GM19025 (cell line): ENCODE measurements around the gene RETREG1.

Experiments
- ATAC-seq: cut with Tn5 transposase; IDR thresholded peaks from one replicate; pipeline ENCODE4 v1.9.1; 2021; ENCODE audit warnings: mild to moderate bottlenecking, low read depth, moderate library complexity; ENCODE audit not compliant: unreplicated experiment

RETREG1 gene

DNA sequence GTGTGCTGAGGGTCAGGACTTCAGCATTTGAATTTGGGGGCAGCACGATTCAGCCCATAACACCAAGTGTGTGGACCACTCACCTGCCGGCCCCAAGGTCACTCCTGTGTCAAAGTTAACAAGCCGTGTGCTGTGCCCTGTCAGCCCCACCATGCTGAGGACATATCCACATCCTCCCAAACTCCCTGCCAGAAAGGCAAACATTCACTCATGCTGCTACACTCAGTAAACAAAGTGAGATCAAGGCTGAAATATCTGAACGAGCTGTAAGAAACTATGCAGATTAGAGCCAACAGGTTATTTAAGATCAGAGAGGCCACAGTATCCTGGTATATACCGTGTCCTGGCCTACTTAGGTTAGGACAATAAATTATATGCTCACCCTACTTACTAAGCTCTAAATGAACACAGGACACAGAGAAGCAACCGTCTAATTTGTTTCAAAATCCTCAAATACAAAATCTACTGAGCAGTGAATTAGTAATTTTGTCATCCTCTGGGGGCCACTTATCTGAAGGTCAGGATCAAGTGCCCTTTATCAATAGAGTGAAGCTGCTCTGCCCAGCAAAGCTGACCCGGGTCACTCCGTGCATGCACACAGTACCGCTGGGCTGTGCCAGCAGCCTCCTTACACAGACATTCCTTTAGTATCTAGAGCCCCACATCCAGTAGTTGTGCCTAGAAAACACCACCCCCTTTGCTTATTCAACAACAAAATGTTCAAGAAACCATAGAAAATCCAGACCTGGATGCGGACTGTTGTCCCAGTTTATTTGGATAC is 28.2 kb downstream of the RETREG1 start:
- no peak for ATAC-seq

DNA sequence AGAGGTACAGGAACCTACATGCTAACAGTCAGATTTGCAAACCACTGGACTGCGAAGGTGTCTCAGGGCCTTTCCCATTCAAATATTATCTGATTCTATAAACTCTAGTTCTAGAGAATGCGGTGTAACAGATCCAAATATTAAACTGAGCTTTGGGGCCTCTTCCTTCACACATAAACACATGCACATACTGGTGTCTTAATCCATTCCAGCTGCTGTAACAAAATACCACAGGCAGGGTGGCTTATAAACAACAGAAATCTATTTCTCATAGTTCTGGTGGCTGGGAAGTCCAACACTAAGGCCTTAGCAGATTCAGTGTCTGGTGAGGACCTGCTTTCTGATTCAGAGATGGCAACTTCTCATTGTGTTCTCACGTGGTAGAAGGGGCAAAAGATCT is 30.2 kb downstream of the RETREG1 start:
- no peak for ATAC-seq

DNA sequence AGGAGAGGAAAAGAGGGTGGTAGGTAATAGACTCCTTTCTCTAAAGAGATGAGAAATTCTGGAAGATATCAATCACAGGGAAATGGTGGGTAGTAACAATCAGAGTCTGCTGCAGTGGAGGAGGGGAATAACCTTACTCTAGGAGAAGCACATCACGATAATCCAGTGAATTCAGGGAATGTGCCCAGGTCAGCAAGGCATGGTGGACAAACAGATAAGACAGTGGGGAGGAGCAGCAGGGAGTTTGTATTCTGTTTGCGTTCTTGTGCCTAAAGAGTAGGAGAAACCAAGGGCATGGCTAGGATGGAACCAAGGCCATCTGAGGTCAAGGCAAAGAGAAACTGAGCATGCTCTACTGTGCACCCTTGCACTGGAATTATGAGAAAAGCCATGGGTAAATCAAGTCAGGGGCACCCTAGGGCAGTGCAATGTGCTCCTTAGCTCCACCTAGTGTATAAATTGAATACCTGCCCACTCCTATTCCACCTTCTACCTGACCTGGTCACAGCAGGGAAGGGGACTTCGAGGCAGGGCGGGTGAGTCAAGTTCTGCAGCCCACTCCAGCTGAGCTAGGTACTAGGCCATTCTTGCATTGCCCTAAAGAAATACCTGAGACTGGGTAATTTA is 31.6 kb downstream of the RETREG1 start:
- ATAC-seq = no peak

DNA sequence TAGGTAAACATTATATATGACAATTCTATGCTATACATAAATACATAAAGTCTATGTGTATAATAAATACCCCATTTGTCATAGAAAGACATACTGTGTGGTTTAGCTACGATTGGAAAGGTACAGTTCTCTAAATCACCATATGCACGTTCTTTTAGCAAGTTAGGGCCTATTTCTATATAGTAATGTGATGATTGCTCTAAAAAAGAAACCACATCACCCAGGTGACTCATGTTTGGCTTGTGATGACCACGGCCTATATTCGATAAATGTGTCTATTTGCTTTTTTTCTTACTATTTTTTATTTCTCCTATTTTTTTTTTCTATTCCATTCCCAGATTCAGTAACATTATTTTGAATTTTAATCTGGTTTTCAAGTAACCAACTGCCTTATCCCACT is 34.7 kb downstream of the RETREG1 start:
- no peak for ATAC-seq

DNA sequence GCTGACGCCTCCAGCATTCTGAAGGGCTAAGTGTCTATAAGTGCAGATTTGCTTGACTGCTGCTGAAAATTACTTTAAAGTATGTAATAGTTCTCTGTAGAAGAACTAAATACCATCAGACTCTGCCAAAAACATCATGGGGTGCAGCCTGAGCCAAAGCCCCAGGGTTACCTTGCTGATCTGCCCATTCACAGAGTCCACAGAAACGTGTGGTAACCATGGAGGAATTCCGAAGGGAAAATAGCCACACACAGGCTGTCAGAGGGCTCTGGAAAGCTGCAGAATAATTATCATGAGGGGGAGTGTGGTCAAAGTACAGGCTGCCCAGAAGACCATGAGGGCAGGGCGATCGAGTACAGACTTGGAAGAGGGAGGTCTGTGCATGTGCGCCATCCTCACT is 36.4 kb downstream of the RETREG1 start:
- ATAC-seq = no peak

DNA sequence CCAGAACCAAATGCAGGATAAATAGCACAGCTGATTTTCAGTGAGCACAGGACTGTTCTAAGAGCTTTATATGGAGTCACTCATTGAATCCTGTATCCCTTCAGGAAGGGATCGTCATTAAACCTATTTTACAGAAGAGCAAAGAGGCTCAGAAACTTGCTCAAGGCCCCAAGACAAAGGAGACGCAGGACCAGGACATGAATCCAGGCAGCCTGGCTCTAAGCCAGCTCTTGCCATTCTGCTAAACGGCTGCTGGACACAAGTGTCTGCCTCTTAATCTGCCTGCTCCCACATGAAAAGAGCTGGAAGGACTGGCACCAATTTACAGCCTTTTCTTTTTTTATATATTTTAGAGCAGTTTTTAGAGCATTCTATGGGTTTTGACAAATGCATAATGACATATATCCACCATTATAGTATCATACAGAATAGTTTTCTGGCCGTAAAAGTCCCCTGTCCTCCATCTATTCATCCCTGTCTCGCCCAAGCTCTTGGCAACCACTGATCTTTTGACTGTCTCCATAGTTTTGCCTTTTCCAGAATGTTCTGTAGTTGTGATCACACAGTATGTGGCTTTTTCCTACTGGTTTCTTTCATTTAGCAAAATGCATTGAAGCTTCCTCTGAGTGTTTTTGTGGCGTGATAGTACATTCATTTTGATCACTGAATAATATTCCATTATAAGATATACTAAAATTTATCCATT is 37.5 kb downstream of the RETREG1 start:
- ATAC-seq = no peak

DNA sequence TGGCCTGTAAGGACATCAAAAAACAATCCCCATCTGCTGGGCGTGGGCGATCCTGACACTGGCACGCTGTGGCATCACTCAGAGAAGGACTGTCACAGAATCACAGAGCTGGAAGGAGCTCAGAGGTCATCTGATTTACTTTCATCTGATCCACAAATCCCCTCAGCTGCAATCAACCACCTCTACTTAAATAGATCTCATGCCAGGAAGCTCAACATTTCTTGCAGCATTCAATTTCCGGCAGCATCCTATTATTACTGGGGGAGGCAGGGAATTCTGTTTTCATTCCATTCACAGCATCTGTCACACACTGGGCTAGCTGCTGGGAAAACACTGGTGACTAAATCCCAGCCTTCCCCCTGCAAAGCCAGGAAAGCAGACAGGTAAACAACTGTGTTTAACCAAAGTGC is 38.3 kb downstream of the RETREG1 start:
- ATAC-seq = no peak

DNA sequence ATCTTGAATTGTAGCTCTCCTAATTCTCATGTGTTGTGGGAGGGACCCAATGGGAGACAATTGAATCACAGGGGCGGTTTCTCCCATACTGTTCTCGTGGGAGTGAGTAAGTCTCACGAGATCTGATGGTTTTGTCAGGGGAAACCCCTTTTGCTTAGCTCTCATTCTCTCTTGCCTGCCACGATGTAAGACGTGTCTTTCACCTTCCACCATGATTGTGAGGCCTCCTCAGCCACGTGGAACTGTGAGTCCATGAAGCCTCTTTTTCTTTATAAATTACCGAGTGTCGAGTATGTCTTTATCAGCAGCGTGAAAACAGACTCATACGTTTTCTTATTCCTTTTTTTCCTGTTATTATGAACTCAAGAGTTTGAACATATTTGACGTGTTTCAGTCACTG is 39.1 kb downstream of the RETREG1 start:
- ATAC-seq = no peak

DNA sequence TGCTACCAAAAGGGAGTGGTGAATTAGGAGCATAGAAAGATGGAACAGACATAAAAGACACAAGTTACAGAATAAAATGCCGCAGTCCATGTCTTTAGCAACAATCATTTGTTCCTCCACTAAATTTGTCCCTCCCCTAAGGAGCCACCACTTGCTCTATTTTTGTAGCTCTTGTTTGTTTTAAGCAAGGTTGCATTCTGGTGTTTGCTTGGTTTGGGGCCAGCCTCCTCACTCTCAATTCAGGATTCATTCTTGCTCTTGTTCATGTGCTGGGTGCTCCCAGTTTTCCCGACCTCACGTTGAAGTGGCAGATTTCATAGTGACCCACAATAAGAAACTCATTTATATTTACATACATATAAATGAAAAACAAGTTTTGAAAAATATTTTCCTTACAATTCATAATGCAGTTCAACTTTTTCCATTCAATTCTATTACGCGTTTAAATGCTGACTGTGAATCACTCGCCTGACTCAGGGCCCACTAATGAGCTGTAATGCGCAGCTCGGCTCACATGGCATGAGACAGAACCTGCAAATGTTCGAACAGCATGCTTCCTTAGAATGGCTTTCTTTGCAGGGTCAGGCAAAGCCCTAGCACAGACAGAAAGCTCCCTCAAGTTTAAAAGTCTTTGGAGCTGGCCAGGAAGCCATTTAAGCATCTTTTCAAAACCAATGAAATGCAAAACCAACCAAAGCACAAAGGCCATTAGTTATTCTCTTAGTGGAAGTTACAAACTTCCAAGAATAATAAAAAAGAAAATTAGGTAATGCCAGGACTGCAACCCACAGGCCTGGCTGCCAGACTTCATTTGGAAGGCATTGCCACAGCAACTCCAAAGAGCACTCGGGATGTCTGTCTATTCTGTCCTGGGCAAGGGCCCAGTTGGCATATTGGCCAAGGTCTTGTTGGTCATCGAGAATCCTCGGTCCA is 41.7 kb downstream of the RETREG1 start:
- no peak for ATAC-seq

DNA sequence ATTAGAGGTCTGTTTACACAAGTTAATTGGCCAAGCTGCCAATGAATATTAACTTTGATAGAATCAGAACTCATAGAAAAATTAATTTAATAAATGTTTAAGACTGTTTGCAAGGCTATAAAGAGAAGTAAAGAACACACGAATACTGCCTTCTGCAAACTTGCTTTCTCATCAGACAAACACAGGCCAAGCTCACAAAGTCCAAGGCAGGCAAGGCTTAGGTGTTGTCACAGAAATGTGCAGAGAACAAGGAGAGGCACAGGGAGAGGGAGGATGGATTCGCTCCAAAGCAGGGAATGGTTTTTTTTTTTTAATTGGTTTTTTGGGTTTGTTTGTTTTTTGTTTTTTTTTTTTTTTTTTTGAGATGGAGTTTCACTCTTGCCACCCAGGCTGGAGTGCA is 43.4 kb downstream of the RETREG1 start:
- no peak for ATAC-seq

DNA sequence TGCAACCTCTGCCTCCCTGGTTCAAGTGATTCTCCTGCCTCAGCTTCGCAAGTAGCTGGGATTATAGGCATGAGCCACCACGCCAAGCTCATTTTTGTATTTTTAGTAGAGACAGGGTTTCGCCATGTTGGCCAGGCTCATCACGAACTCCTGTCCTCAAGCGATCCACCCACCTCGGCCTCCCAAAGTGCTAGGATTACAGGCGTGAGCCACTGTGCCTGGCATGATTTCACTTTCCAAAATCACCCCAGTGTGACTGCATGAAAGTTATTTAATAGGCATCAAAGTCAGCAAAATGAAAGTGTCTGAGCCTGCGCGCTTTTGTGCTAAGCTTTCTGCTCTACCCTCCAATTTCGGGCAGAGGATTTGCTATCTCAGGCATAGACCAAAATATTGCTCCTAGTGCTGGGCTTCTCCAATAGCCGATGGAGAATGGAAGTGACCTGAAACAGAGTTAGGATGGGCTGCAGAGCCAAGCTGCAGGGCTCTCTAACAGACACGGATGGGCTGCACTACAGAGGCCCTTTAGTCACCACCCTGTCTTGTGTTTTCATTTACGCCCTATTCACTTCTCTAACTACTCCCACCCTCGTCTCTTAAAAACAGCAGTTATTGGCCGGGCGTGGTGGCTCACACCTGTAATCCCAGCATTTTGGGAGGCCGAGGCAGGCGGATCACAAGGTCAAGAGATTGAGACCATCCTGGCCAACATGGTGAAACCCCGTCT is 44.3 kb downstream of the RETREG1 start:
- ATAC-seq = no peak

DNA sequence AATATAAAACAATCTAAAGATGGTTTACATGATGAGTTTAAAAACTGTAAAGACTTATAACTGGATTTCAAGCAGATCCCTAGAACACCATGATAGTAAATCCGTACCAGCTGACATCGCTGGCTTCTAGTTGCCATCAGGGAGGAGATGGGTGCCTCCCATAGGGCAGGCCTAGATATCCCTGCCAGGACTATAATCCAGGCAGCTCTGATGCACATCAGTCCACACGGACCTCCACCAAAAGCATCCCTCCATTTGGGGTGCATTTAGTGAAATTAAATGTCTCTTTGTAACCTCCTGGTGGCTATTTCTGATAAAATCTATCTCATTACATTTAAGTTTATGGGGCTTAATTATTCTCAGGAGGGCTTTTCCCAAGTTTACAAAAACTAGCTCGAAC is 45.8 kb downstream of the RETREG1 start:
- no peak for ATAC-seq

DNA sequence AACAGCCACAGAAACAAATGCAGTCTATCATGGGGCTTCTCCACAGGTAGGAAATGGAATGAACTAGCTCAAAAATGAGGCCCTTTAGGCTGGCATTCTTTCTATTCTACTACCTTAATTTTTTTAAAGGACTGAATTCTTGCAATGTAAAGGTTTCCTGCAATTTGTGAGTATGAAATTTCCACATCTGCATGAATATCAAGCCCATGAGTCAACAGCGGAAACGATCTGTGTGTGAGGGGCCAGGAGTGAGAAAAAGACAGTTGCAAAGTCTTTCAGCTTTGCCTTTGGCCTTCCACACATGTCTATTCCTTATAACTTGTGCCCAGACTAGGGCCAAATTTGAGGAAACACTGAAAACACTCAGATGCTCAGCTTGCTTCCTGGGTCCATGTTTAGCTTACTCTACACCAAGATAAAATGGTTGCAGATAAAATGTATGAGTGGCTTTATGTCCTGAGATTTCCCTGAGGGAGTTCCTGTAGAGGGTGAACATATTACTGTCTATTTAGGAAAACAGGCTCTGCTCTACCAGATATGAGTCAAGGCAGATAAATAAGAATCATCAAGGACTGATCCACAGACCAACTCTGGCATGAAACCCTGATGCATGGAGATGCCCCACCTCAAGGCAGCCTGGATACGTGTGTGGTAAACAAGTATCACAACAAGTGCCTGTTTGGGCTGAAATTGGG is 46.5 kb downstream of the RETREG1 start:
- no peak for ATAC-seq

DNA sequence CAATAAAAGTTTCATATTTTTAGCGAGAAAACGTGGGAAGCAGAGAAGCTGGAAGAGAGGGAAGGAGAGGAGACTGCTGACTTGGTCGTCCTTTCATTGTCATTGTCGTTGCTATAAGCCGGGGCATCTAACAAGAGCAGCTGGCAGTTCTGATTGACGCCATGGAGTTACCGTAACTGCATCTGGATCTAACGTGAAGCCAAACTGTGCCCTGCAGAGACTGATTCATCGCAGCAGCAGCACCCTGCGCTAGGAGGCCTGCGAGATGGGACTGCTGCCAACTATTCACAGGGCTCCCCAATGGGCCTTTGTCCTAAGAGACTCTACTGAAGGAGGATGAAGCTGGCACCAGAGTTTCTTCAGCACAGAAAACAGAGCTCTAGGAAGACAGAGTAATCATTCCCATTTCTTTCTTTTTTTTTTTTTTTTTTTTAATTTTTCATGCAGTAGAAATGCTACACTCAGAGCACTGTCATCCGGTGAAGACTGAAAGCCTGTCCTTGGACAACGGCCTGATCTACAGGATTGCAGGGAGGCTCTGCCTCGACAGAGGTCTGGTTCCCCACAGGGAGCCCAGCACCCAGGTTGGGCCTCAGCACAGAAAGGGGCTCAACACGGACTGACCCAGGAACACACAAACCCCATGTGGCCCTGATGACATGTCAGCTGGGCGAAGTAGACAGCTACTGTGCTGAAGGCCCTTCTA is 47.8 kb downstream of the RETREG1 start:
- no peak for ATAC-seq

DNA sequence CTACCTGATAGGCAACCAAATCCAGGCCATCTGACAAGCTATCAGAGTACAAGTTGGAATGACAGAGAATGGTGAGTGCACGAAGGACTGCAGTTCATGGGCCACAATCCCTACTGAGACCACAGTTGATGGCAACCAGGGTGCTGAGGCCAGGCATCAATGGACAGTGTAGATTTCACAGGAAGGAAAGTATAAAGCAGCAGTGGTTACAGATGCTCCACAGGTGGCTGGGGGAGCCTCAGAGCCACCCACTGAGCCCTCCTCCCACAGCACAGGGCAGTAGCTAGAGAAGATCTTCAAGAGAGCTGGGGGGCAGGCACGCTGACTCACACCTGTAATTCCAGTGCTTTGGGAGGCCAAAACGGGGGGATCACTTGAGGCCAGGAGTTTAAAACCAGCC is 49.4 kb downstream of the RETREG1 start:
- ATAC-seq = no peak

DNA sequence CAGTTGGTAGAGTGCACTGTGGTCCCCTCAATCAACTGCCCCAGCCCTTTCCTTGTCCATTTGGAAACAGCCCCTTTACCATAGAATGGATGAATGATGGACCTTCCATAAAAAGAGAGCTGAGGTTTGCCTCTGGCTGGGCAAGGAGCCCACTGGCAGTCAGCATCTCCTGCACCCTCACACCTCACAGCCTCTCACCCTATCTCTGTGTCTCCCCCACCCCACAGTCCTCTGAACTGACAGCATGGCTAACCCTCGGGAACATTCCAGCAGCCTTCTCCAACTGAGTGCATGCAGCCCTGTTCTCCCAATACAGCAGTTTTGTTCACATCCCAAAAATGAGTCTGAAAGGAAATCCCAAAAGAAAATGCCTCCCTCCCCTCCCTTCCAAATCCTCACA is 51.7 kb downstream of the RETREG1 start:
- no peak for ATAC-seq

DNA sequence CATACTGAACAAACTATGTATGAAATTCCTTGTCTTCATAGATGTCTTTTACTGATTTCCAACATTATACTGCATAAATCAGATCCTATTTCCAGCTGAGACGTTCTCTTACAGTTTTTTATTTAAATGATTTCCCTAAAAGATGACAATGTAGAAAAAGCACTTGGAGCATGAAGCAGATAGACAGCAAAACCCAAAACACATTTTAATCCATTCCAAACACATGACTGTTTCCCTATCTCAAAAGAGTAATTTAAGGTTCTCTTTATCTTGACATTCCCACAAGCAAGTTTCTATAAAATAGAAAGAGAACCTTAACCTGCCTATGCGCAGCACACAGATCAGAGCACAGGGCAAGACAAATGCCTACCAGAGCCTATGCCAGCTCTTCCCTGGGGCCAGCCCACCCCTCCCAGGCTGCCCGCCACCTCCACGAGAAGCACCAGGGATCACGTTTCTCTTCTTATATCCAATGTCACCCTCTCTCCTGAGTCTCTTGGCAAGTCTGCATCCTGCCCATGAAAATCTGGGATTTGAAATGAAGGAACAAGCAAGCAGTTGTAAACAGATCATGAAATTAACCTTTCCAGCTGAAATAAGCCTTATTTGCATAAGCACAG is 52.4 kb downstream of the RETREG1 start:
- no peak for ATAC-seq

DNA sequence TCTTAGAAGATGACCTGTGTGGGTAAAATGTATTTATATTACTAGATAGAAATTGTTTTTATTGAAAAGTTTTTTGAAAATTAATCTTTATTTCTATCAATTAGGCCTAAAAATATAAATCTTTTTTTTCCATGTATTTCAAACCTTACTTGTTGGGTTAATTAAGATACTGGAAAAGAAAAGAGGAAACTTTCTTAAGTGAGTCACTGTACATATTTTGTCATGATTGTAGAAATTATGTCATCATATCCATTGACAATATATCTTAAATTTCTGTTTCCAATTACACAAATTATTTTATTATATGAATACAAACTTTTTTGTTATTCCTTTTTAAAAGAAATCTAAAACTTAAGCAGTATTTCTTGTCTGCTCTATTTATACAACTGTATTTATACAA is 53.1 kb downstream of the RETREG1 start:
- no peak for ATAC-seq
